K562 (cell line): ENCODE measurements around the gene SHISA7. TPM values are rescaled to one million over a fixed set of nuclear protein-coding genes. Genes with fewer than 3 reads are reported as not detected.

ENCODE experiments used
- EP300 ChIP-seq: IDR thresholded peaks from 2 replicates; pipeline ENCODE4 v1.6.1; 2012; ENCODE audit warnings: low read length, improper control_type of control experiment
- HDAC1 ChIP-seq, 2 experiments: fragments of 450-650 bp; IDR thresholded peaks; 2 replicates each; pipeline ENCODE4 v1.6.1; 2016 to 2017; ENCODE audit warnings: inconsistent platforms in 1 of 2, mild to moderate bottlenecking in 1 of 2, moderate library complexity in 1 of 2
- JUN ChIP-seq, 2 experiments: sonication (generic) in 1 of 2; formaldehyde crosslinking in 1 of 2; IDR thresholded peaks; 2 replicates each; pipeline versions ENCODE4 v1.6.1 to v1.8.0; 2012 to 2022; ENCODE audit warnings: borderline replicate concordance in 2 of 2, mild to moderate bottlenecking in 2 of 2, improper control_type of control experiment in 1 of 2, low read depth in 1 of 2, low read length in 1 of 2, missing genetic modification reagents in 1 of 2
- NRF1 ChIP-seq, 2 experiments: fragments of 450-650 bp; IDR thresholded peaks in 1 of 2; conservative IDR thresholded peaks in 1 of 2; 2 replicates each; pipeline ENCODE4 v1.6.1; 2014; ENCODE audit warnings: mild to moderate bottlenecking in 2 of 2
- PBX2 ChIP-seq, 2 experiments: IDR thresholded peaks in 1 of 2; conservative IDR thresholded peaks in 1 of 2; 2 replicates each; pipeline ENCODE4 v1.6.1; 2016; ENCODE audit warnings: low read depth in 2 of 2, mild to moderate bottlenecking in 1 of 2, missing compliant biosample characterization in 1 of 2, missing genetic modification characterization in 1 of 2, moderate library complexity in 1 of 2
- PCBP1 ChIP-seq: fragments of 200-400 bp; formaldehyde crosslinking; IDR thresholded peaks from 2 replicates; pipeline ENCODE4 v1.6.1; 2018; ENCODE audit warnings: mild to moderate bottlenecking, low read depth, low read length; ENCODE audit not compliant: poor library complexity, severe bottlenecking
- TARDBP ChIP-seq: fragments of 450-650 bp; IDR thresholded peaks from 2 replicates; pipeline ENCODE4 v1.6.1; 2016
- TCF15 ChIP-seq: fragments of 250-450 bp; sonication (Bioruptor Pico); IDR thresholded peaks from 2 replicates; pipeline ENCODE4 v1.8.0; 2022; ENCODE audit warnings: moderate library complexity, mild to moderate bottlenecking, inconsistent platforms
- ZNF12 ChIP-seq: sonication (generic); formaldehyde crosslinking; IDR thresholded peaks from 2 replicates; pipeline ENCODE4 v1.4.0; 2020; ENCODE audit warnings: mild to moderate bottlenecking, missing genetic modification reagents
- ZNF175 ChIP-seq: fragments of 200-800 bp; sonication (Bioruptor generic); IDR thresholded peaks from 2 replicates; pipeline ENCODE4 v1.6.1; 2016; ENCODE audit warnings: low read depth, mild to moderate bottlenecking, missing genetic modification characterization, missing compliant biosample characterization
- polyA plus RNA-seq, 8 experiments: library from polyadenylated mRNA; depleted of rRNA in 4 of 8; stranded (reverse) in 5 of 8; unstranded in 3 of 8; fragments of >200 nt; fragmentation: Nextera tagmentation in 2 of 8; fragmentation: Illumina TruSeq in 1 of 8; extraction: Ambion mirVana in 2 of 8; extraction: Trizol in 1 of 8; gene quantifications; 2 replicates each; pipeline versions ENCODE4 v1.2.1 to v1.2.3, GENCODE V29; 2011 to 2014; ENCODE audit warnings: inconsistent platforms in 1 of 8, missing spikeins in 1 of 8
- total RNA-seq, 7 experiments: library from RNA; depleted of rRNA in 6 of 7; stranded (reverse); fragments of >200 nt in 6 of 7; fragmentation: Illumina TruSeq in 2 of 7; extraction: Trizol in 2 of 7; gene quantifications; 2 replicates each; pipeline versions ENCODE4 v1.2.1 to v1.2.3, GENCODE V29; 2011 to 2021; ENCODE audit warnings: low replicate concordance in 1 of 7
- TF ChIP-seq, protein P1 (sequence below), 2 experiments: IDR thresholded peaks; 2 replicates each; pipeline ENCODE4 v1.6.1; 2011; ENCODE audit warnings: borderline replicate concordance in 1 of 2, control low read depth in 1 of 2, low read depth in 1 of 2, low read length in 1 of 2, mild to moderate bottlenecking in 1 of 2, mixed read lengths in 1 of 2, moderate library complexity in 1 of 2; ENCODE audit not compliant: insufficient read depth in 1 of 2, insufficient read length in 1 of 2, poor library complexity in 1 of 2, severe bottlenecking in 1 of 2; ENCODE audit errors: extremely low read depth in 1 of 2
- TF ChIP-seq, protein P2 (sequence below): sonication (generic); formaldehyde crosslinking; IDR thresholded peaks from 2 replicates; pipeline ENCODE4 v1.8.0; 2022; ENCODE audit warnings: mild to moderate bottlenecking, missing genetic modification reagents, borderline replicate concordance

SHISA7 gene
- total and polyA plus RNA-seq, 9 of the 15 experiments (the other 6 are each of a cell fraction or from before 2014, with no cell fraction given), result 0.01 to 0.40 (median 0.07) TPM

GRCh38 chr19:55407800-55408532 lies 35.1 kb downstream of the SHISA7 start (continued):
- TF ChIP-seq, protein P1, sequence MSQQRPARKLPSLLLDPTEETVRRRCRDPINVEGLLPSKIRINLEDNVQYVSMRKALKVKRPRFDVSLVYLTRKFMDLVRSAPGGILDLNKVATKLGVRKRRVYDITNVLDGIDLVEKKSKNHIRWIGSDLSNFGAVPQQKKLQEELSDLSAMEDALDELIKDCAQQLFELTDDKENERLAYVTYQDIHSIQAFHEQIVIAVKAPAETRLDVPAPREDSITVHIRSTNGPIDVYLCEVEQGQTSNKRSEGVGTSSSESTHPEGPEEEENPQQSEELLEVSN (IDR thresholded peaks at IDR 0.05; ENCODE audit: borderline replicate concordance in 1 of 2, extremely low read depth in 1 of 2, insufficient read depth in 1 of 2, insufficient read length in 1 of 2, low read depth in 1 of 2, low read length in 1 of 2, poor library complexity in 1 of 2, severe bottlenecking in 1 of 2), result peak; percentile 83 to 93
- TF ChIP-seq ZNF175 (CRISPR knock-in tag), result peak; percentile 68; the same call in 1 of the 2 replicates
- peak; percentile 79 for TF ChIP-seq ZNF12
- TF ChIP-seq TCF15 (CRISPR knock-in tag), result no peak
- peak; percentile 30 for TF ChIP-seq EP300
- TF ChIP-seq, protein P2, sequence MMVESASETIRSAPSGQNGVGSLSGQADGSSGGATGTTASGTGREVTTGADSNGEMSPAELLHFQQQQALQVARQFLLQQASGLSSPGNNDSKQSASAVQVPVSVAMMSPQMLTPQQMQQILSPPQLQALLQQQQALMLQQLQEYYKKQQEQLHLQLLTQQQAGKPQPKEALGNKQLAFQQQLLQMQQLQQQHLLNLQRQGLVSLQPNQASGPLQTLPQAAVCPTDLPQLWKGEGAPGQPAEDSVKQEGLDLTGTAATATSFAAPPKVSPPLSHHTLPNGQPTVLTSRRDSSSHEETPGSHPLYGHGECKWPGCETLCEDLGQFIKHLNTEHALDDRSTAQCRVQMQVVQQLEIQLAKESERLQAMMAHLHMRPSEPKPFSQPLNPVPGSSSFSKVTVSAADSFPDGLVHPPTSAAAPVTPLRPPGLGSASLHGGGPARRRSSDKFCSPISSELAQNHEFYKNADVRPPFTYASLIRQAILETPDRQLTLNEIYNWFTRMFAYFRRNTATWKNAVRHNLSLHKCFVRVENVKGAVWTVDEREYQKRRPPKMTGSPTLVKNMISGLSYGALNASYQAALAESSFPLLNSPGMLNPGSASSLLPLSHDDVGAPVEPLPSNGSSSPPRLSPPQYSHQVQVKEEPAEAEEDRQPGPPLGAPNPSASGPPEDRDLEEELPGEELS (CRISPR knock-in tag), result no peak; the same call in 1 of the 2 replicates
- peak; percentile 16 for TF ChIP-seq PCBP1
- TF ChIP-seq PBX2 (CRISPR knock-in tag; IDR thresholded peaks at IDR 0.05; ENCODE audit: low read depth), result peak; percentile 51; the same call in 1 of the 2 replicates
- peak; percentile 96 for TF ChIP-seq PBX2 (tag; conservative IDR thresholded peaks at IDR 0.05; ENCODE audit: low read depth)
- TF ChIP-seq TARDBP, result 0 out of 2 replicates have a peak, but pooled peaks have one; percentile 41
- peak; percentile 36; the same call in 1 of the 2 replicates for TF ChIP-seq JUN (IDR thresholded peaks at IDR 0.05; ENCODE audit: borderline replicate concordance, low read depth, low read length)
- TF ChIP-seq JUN (CRISPR knock-in tag; IDR thresholded peaks at IDR 0.05; ENCODE audit: borderline replicate concordance), result peak; percentile 71; the same call in 1 of the 2 replicates
- peak in 1 of 2 experiments; percentile 33; a peak in 1 of 4 replicates for TF ChIP-seq HDAC1 (IDR thresholded peaks at IDR 0.05)
- TF ChIP-seq NRF1 (conservative IDR thresholded peaks at IDR 0.05 in 1 of 2, IDR thresholded peaks at IDR 0.05 in 1 of 2), result peak; percentile 87 to 89
